Central memory CD4-positive, alpha-beta T cell (primary cell): ENCODE results near the gene ZNF611.
"Not testable (repeated sequence)": the region's sequence is repeated elsewhere in the genome, so short reads cannot be mapped to it uniquely, and the experiment has no call there.

Experiments
- DNase-seq: peaks from one replicate; pipeline ENCODE4 v3.0.0; 2022

The ZNF611 gene

DNA sequence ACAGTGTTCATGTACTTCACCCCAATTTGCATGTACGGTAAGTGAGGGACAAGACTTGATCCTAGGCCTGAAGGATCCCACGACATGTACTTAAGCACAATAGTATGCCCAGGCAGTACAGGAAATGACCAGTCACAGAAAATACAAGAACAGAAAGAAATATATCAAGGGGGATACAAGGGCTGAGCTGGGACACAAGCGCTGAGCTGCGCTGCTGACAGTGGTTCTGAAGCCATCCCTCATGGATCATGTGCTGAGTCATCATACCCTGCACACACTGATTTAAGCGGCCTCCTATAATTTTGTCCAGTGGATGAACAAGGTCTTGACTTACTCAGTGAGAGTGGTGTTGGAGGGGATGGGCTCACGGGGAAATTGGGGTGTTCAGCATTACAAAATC lies 59.6 kb downstream of the ZNF611 start:
- DNase-seq: not testable (repeated sequence)

DNA sequence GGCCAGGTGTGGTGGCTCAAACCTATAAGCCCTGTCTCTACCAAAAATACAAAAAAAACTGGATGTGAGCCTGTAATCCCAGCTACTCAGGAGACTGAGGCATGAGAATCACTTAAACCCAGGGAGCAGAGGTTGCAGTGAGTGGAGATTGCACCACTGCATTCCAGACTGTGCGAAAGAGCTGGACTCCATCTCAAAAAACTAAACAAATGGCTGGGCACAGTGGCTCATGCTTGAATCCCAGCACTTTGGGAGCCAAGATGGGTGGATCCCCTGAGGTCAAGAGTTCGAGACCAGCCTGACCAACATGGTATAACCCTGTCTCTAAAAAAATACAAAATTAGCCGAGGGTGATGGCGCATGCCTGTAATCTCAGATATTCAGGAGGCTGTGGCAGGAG lies 61.8 kb downstream of the ZNF611 start:
- no peak for DNase-seq

DNA sequence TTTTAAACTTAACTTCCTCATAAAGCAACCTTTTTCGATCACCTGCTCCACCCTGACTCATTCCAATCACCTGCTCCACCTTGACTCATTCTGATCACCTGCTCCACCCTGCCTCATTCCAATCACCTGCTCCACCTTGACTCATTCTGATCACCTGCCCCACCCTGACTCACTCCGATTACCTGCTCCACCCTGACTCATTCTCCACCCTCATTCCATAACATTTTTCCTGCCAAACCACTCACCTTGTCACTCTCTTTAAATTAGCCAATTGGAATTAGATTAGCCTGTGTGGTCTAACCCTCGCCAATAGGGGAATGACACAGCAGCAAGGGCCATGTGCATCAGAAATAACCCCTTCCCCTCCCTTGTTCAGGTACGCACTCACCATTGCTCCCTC lies 64.8 kb downstream of the ZNF611 start:
- no peak for DNase-seq

GRCh38 chr19:52669586-52669985 lies 65.3 kb downstream of the ZNF611 start:
- no peak for DNase-seq

DNA sequence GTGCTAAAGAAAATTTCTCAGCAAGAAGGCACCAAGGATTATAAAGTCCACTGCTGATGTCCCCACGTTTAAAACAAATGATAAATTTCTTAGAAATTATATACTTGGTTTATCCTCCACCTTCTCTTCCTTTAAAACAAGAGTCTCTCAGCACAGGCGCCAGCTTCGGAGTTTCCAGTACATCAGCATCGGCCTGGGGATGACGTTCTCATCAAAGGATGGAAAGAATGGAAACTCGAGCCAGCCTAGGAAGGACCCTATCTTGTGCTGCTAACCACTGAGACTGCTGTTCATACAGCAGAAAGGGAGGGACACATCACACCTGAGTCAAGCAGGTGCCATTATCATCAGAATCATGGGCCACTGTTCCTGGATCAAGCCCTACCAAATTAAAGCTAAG lies 66.9 kb downstream of the ZNF611 start:
- DNase-seq: no peak

GRCh38 chr19:52666506-52666905 lies 68.3 kb downstream of the ZNF611 start:
- DNase-seq: no peak

DNA sequence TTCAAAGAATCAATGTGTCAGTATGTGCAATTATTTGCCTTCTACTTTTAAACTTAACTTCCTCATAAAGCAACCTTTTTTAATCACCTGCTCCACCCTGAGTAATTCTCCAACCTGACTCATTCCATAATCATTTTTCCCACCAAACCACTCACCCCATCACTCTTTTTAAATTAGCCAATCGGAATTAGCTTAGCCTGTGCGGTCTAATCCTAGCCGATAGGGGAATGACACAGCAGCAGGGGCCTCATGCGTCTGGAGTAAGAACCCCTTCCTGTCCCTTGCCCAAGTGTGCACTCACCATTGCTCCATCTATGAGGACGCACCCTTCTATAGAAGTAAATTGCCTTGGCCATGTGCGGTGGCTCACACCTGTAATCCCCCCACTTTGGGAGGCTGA lies 69.3 kb downstream of the ZNF611 start:
- DNase-seq: no peak

DNA sequence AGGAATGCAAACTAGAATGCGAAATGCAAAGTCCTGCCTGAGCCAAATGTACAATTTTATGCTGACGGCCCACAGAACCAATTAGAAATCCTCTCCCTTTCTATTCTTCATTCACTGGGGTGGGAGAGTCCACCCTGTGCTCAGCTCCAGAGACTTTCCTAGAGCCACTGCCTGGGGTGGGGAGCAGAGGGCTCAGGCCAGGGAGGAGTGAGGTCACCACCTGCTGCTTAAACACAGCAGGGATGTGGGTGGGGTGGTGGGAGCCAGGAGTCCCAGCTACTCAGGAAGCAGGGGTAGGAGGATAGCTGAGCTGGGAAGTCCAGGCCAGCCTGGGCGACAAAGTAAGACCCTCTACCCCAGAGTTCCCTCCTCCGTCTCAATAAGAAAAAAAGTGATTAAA lies 69.8 kb downstream of the ZNF611 start:
- no peak for DNase-seq

- no peak for DNase-seq
Observed at GRCh38 chr19:52664461-52664860, 70.4 kb downstream of the ZNF611 start.

- no peak for DNase-seq
Observed at GRCh38 chr19:52662631-52663030, 72.2 kb downstream of the ZNF611 start.

DNA sequence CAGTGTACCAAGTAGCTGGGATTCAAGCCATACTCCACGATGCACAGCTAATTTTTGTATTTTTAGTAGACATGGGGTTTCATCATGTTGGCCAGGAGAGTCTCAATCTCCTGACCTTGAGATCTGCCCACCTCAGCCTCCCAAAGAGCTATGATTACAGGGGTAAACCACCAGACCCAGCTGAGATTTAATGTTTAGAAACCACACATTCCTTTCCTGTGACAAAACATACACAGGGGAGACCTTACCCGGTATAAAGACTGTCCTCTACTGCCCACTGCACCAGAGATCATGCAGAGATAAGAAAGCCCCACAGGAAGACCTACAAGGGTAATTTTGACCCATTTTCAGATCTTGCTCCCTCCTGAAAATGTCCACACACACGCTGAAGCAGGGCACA lies 73.9 kb downstream of the ZNF611 start:
- DNase-seq: no peak

GRCh38 chr19:52659013-52659412 lies 75.8 kb downstream of the ZNF611 start:
- no peak for DNase-seq

GRCh38 chr19:52658595-52658994 lies 76.2 kb downstream of the ZNF611 start:
- DNase-seq: no peak

GRCh38 chr19:52653161-52653560 lies 81.7 kb downstream of the ZNF611 start:
- no peak for DNase-seq
